HEK293 (cell line): ENCODE results near the gene RAD52.

Experiments
- CTCF ChIP-seq: fragments of 450-650 bp; formaldehyde crosslinking; IDR thresholded peaks from 2 replicates; pipeline ENCODE4 v1.5.1; 2016; ENCODE audit warnings: missing biosample characterization, missing genetic modification characterization
- REPIN1 ChIP-seq: fragments of 450-650 bp; formaldehyde crosslinking; IDR thresholded peaks from 2 replicates; pipeline ENCODE4 v1.5.1; 2017; ENCODE audit warnings: missing biosample characterization, missing genetic modification characterization, low read depth
- ZBTB44 ChIP-seq: fragments of 450-650 bp; IDR thresholded peaks from 2 replicates; pipeline ENCODE4 v1.5.1; 2018; ENCODE audit warnings: missing biosample characterization, mild to moderate bottlenecking, missing genetic modification characterization
- ZNF670 ChIP-seq: fragments of 450-650 bp; formaldehyde crosslinking; IDR thresholded peaks from 2 replicates; pipeline ENCODE4 v1.5.1; 2016; ENCODE audit warnings: missing biosample characterization, missing genetic modification characterization, low read depth
- ZNF843 ChIP-seq: fragments of 450-650 bp; formaldehyde crosslinking; IDR thresholded peaks from 2 replicates; pipeline ENCODE4 v1.5.1; 2016; ENCODE audit warnings: missing biosample characterization, missing genetic modification characterization

- TF ChIP-seq ZNF670 (tag by site-specific recombination) = no peak
- no peak for TF ChIP-seq REPIN1 (tag by site-specific recombination)
- TF ChIP-seq CTCF = no peak
- no peak for TF ChIP-seq ZBTB44
- TF ChIP-seq ZNF843 = no peak
These were observed 68.8 kb downstream of the RAD52 start for GRCh38 chr12:880656-881055.
